OCI-LY3 (cell line): ENCODE results near the gene SLA2.
"Not testable (repeated sequence)": the region's sequence is repeated elsewhere in the genome, so short reads cannot be mapped to it uniquely, and the experiment has no call there.

Experiments
- H2AFZ ChIP-seq: fragments of 200-600, 300-600 bp; shearing (Covaris generic); 2 replicates; pipeline ENCODE4 v1.6.0; 2014; ENCODE audit warnings: antibody characterized with exemption, low read depth, low read length
- H3K27ac ChIP-seq: fragments of 200-600, 300-600 bp; sonication (generic); 2 replicates; pipeline ENCODE4 v1.5.1; 2014; ENCODE audit warnings: mild to moderate bottlenecking, low read length, moderate library complexity, mixed read lengths
- H3K27me3 ChIP-seq: fragments of 200-600, 300-600 bp; sonication (generic); 2 replicates; pipeline ENCODE4 v1.6.1; 2014; ENCODE audit warnings: low read depth, low read length, mixed read lengths
- H3K36me3 ChIP-seq: fragments of 200-600, 300-600 bp; sonication (generic); replicated peaks from 2 replicates; pipeline ENCODE3; 2014; ENCODE audit warnings: low read depth, low read length, mixed read lengths
- H3K4me1 ChIP-seq: fragments of 300-600, 200-600 bp; sonication (generic); 2 replicates; pipeline ENCODE4 v1.6.1; 2014; ENCODE audit warnings: low read length, mixed read lengths
- H3K4me2 ChIP-seq: fragments of 200-600, 300-600 bp; sonication (generic); 2 replicates; pipeline ENCODE4 v1.6.1; 2014; ENCODE audit warnings: low read length, mixed read lengths
- H3K4me3 ChIP-seq: fragments of 300-600, 200-600 bp; sonication (generic); 2 replicates; pipeline ENCODE4 v1.5.1; 2014; ENCODE audit warnings: antibody characterized with exemption, mild to moderate bottlenecking, low read length, moderate library complexity
- H3K79me2 ChIP-seq: fragments of 300-600, 200-600 bp; shearing (Covaris generic); 2 replicates; pipeline ENCODE4 v1.6.1; 2014; ENCODE audit warnings: mild to moderate bottlenecking, low read length, mixed read lengths
- H3K9ac ChIP-seq: fragments of 300-600, 200-600 bp; shearing (Covaris generic); 2 replicates; pipeline ENCODE4 v1.6.0; 2014; ENCODE audit warnings: mild to moderate bottlenecking, low read length, moderate library complexity
- H3K9me3 ChIP-seq: fragments of 200-600, 300-600 bp; shearing (Covaris generic); 2 replicates; pipeline ENCODE4 v1.6.1; 2014; ENCODE audit warnings: low read length, mixed read lengths; ENCODE audit not compliant: insufficient read depth
- H4K20me1 ChIP-seq: fragments of 200-600, 300-600 bp; sonication (generic); 2 replicates; pipeline ENCODE4 v1.6.1; 2016; ENCODE audit warnings: low read length, mixed read lengths; ENCODE audit not compliant: insufficient read depth
- CTCF ChIP-seq: fragments of 200-600, 300-600 bp; sonication (generic); IDR thresholded peaks from 2 replicates; pipeline ENCODE4 v1.5.1; 2014; ENCODE audit warnings: antibody characterized with exemption, low read length, low read depth
- EZH2phosphoT487 ChIP-seq: fragments of 200-600 bp; shearing (Covaris generic); IDR thresholded peaks from 2 replicates; pipeline ENCODE4 v1.6.1; 2018; ENCODE audit warnings: antibody characterized with exemption, mixed run types, low read depth

Gene SLA2

DNA sequence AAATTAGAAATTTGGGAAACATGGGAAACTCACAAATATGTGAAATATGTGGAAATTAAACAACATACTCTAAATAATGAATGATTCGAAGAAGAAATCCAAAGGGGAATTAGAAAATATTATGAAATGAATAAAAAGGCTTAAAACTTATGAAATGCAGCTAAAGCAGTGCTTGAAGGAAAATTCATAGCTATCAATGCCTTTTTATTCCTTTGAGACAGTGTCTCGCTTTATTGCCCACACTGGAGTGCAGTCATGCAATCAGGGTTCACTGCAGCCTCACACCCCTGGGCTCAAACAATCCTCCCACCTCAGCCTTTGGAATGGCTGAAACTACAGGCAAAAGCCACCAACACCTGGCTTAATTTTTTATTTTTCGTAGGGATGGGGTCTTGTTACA, 80.5 kb downstream of the SLA2 start:
- Histone ChIP-seq H3K4me1 (no peaks in the 10 kb centered on the region), H3K36me3 (peaks cover 17% of the 10 kb centered on the region), H3K79me2 (no peaks in the 10 kb centered on the region), H3K27me3 (no peaks in the 10 kb centered on the region), H3K9me3 (peaks cover 9% of the 10 kb centered on the region; the same call in 1 of the 2 replicates), H3K9ac (no peak overlapping the region), H3K27ac (no peak overlapping the region), H4K20me1 (no peaks in the 10 kb centered on the region), H3K4me2 (no peak overlapping the region), H2AFZ (no peak overlapping the region), H3K4me3 (no peak overlapping the region)
- TF ChIP-seq CTCF (no peak), EZH2phosphoT487 (no peak)

DNA sequence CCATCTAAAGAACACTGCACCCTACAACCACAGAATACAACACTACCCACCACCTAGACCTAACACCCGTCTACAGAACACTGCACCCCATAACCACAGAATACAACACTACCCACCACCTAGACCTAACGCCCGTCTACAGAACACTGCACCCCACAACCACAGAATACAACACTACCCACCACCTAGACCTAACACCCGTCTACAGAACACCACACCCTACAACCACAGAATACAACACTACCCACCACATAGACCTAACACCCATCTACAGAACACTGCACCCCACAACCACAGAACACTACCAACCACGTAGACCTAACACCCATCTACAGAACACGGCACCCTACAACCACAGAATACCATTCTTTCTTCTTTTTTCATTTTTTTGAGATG, 81.3 kb downstream of the SLA2 start:
- not testable (repeated sequence) for H3K27me3 ChIP-seq, H3K79me2 ChIP-seq, H4K20me1 ChIP-seq, H3K4me3 ChIP-seq, H3K4me1 ChIP-seq, H3K4me2 ChIP-seq, H2AFZ ChIP-seq, H3K9me3 ChIP-seq, H3K9ac ChIP-seq, H3K27ac ChIP-seq
- H3K36me3 ChIP-seq: peaks cover 17% of the 10 kb centered on the region

DNA sequence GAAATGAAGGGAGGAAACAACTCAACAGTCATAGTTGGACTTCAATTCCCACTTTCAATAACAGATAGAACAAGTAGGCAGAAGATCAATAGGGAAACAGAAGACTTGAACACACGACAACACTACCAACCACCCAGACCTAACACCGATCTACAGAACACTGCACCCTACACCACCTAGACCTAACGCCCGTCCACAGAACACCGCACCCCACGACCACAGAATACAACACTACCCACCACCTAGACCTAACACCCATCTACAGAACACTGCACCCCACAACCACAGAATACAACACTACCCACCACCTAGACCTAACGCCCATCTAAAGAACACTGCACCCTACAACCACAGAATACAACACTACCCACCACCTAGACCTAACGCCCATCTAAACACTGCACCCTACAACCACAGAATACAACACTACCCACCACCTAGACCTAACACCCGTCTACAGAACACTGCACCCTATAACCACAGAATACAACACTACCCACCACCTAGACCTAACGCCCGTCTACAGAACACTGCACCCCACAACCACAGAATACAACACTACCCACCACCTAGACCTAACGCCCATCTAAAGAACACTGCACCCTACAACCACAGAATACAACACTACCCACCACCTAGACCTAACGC, 81.8 kb downstream of the SLA2 start:
- not testable (repeated sequence) for H3K9ac ChIP-seq, H3K27me3 ChIP-seq, H3K9me3 ChIP-seq, H3K27ac ChIP-seq, H3K4me3 ChIP-seq, H3K4me1 ChIP-seq, H3K79me2 ChIP-seq, H3K4me2 ChIP-seq, H2AFZ ChIP-seq, H4K20me1 ChIP-seq
- peaks cover 17% of the 10 kb centered on the region for H3K36me3 ChIP-seq

DNA sequence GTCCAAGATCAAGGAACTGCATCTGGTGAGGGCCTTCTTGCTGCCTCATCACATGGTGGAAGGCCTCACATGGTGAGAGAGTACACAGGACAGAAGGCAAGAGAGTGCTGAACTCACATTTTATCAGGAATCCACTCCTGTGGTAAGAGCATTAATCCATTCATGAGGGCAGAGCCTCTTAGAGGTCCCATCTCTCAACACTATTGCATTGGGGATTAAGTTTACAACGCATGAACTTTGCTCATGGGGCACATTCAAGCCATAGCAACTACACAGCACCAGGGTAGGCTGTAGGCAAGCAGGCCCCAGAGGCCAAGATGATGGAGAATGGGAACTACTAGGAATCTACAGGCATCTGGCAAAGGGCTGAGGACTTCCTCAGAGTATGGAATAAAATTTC, 82.6 kb downstream of the SLA2 start:
- Histone ChIP-seq H3K27ac (no peak overlapping the region), H3K27me3 (no peaks in the 10 kb centered on the region), H4K20me1 (no peaks in the 10 kb centered on the region), H3K4me3 (no peak overlapping the region), H3K9ac (no peak overlapping the region), H3K9me3 (peaks cover 9% of the 10 kb centered on the region; the same call in 1 of the 2 replicates), H3K79me2 (no peaks in the 10 kb centered on the region), H3K4me1 (no peaks in the 10 kb centered on the region), H3K4me2 (no peak overlapping the region), H3K36me3 (peaks cover 17% of the 10 kb centered on the region), H2AFZ (no peak overlapping the region)
- no peak for TF ChIP-seq CTCF
- no peak for TF ChIP-seq EZH2phosphoT487

- Histone ChIP-seq H3K4me1 (no peaks in the 10 kb centered on the region), H2AFZ (no peak overlapping the region), H3K4me3 (no peak overlapping the region), H3K9ac (no peak overlapping the region), H4K20me1 (no peaks in the 10 kb centered on the region), H3K27me3 (no peaks in the 10 kb centered on the region), H3K9me3 (peaks cover 9% of the 10 kb centered on the region; the same call in 1 of the 2 replicates), H3K79me2 (no peaks in the 10 kb centered on the region), H3K27ac (no peak overlapping the region), H3K36me3 (peaks cover 17% of the 10 kb centered on the region), H3K4me2 (no peak overlapping the region)
- TF ChIP-seq CTCF (no peak), EZH2phosphoT487 (no peak)
These were observed 83.3 kb downstream of the SLA2 start for GRCh38 chr20:36562724-36563123.
